ENCODE measurements around the gene SET. TPM values are rescaled to one million over a fixed set of nuclear protein-coding genes. Genes with fewer than 3 reads are reported as not detected.

Gene SET
- total RNA-seq, 2 experiments from 2014 or later, result 598 to 701 TPM

- Histone ChIP-seq H3K4me3 (ENCODE audit: low read depth, low read length, poor library complexity, severe bottlenecking) (peak overlapping the region; percentile 90), H3K27ac (ENCODE audit: low read depth, low read length, poor library complexity, severe bottlenecking) (peak overlapping the region; percentile 18), H3K9me2 (ENCODE audit: insufficient read depth, low read length) (no peaks in the 10 kb centered on the region), H4K20me1 (ENCODE audit: insufficient read depth, low read length) (no peaks in the 10 kb centered on the region), H3K4me2 (ENCODE audit: low read length) (peak overlapping the region; percentile 94), H3K36me3 (ENCODE audit: insufficient read depth, low read length) (no peaks in the 10 kb centered on the region; the same call in 1 of the 2 replicates), H3K79me2 (ENCODE audit: insufficient read depth, low read depth, low read length) (peaks cover 5% of the 10 kb centered on the region; the same call in 1 of the 2 replicates), H3K9me3 (ENCODE audit: low read length) (no peaks in the 10 kb centered on the region), H2AFZ (ENCODE audit: low read length) (peak overlapping the region; percentile 22; the same call in 1 of the 2 replicates), H3K4me1 (ENCODE audit: insufficient read depth, low read length, poor library complexity, severe bottlenecking) (peaks cover 29% of the 10 kb centered on the region)
- TF ChIP-seq EZH2phosphoT487 (IDR thresholded peaks at IDR 0.05; ENCODE audit: borderline replicate concordance, low read depth, low read length), result no peak
- TF ChIP-seq CTCF (conservative IDR thresholded peaks at IDR 0.05; ENCODE audit: low read length), result no peak
- DNase-seq (ENCODE audit: low spot score), result no peak
- CTCF ChIA-PET (ENCODE audit: unreplicated experiment), result no interaction called here
- BruUV-seq (replicated peaks), result TSS peak; percentile 85
- POLR2A ChIA-PET, result interaction anchor here (0.6 to 1.6 kb wide), 7 partner anchors 26 to 391 kb away, joined by 3 to 7 read pairs (median 3); partner anchors contain the start of genes KYAT1 and LRRC8A
- intact Hi-C loops (cut with micrococcal nuclease; ENCODE audit: unreplicated experiment), result loop anchor here (5.0 to 10.0 kb wide), 4 partner anchors 79 to 266 kb away; partner anchors contain the start of genes ODF2, PHYHD1 and SPTAN1
Measured at GRCh38 chr9:128723352-128723865, 34.4 kb downstream of the SET start.

GRCh38 chr9:128723866-128724743 is 35.1 kb downstream of the SET start, which contains the start of gene ZDHHC12:
Gene ZDHHC12, minus strand, starts transcription at chr9:128724127. Its CDS starts 34 bp downstream, at chr9:128724093.
- CTCF ChIA-PET (ENCODE audit: unreplicated experiment), result interaction anchor here (0.5 kb wide), 1 partner anchor 22 kb away, joined by 3 read pairs; no protein-coding TSS in a partner anchor
- Histone ChIP-seq H3K4me3 (ENCODE audit: low read depth, low read length, poor library complexity, severe bottlenecking) (peak within 1 kb of the TSS; percentile 90), H3K9me3 (ENCODE audit: low read length) (no peaks in the 10 kb centered on the region), H3K4me1 (ENCODE audit: insufficient read depth, low read length, poor library complexity, severe bottlenecking) (peaks cover 29% of the 10 kb centered on the region), H3K36me3 (ENCODE audit: insufficient read depth, low read length) (no peaks in the 10 kb centered on the region; the same call in 1 of the 2 replicates), H4K20me1 (ENCODE audit: insufficient read depth, low read length) (no peaks in the 10 kb centered on the region), H3K4me2 (ENCODE audit: low read length) (peak within 1 kb of the TSS; percentile 94), H3K27ac (ENCODE audit: low read depth, low read length, poor library complexity, severe bottlenecking) (peak within 1 kb of the TSS; percentile 26), H2AFZ (ENCODE audit: low read length) (peak within 1 kb of the TSS; percentile 62; the same call in 1 of the 2 replicates), H3K9me2 (ENCODE audit: insufficient read depth, low read length) (no peaks in the 10 kb centered on the region), H3K79me2 (ENCODE audit: insufficient read depth, low read depth, low read length) (peaks cover 5% of the 10 kb centered on the region; the same call in 1 of the 2 replicates)
- peak; percentile 100 for DNase-seq (ENCODE audit: low spot score)
- intact Hi-C loops (cut with micrococcal nuclease; ENCODE audit: unreplicated experiment), result loop anchor here (1.0 to 10.0 kb wide), 6 partner anchors 47 to 267 kb away; partner anchors contain the start of genes ENDOG, ODF2, PHYHD1 and SPTAN1
- BruUV-seq (replicated peaks), result no TSS peak
- POLR2A ChIA-PET, result interaction anchor here (0.6 to 1.6 kb wide), 16 partner anchors 9 to 390 kb away, joined by 3 to 7 read pairs (median 3); partner anchors contain the start of genes DOLPP1, KYAT1, LRRC8A and ZER1
- no peak for TF ChIP-seq CTCF (conservative IDR thresholded peaks at IDR 0.05; ENCODE audit: low read length)
- no peak for TF ChIP-seq EZH2phosphoT487 (IDR thresholded peaks at IDR 0.05; ENCODE audit: borderline replicate concordance, low read depth, low read length)

Data from OCI-LY7 (cell line).